GM21515 (cell line): Measurements from ENCODE around the gene PRC1.
A peak's percentile ranks its signal among the peaks of the same experiment; 100 is the strongest.

Source experiments
- ATAC-seq: cut with Tn5 transposase; IDR thresholded peaks from one replicate; pipeline ENCODE4 v1.9.1; 2021; ENCODE audit not compliant: unreplicated experiment

The PRC1 gene

GRCh38 chr15:90991587-90992285 lies 2.6 kb downstream of the PRC1 start:
- ATAC-seq = no peak

DNA sequence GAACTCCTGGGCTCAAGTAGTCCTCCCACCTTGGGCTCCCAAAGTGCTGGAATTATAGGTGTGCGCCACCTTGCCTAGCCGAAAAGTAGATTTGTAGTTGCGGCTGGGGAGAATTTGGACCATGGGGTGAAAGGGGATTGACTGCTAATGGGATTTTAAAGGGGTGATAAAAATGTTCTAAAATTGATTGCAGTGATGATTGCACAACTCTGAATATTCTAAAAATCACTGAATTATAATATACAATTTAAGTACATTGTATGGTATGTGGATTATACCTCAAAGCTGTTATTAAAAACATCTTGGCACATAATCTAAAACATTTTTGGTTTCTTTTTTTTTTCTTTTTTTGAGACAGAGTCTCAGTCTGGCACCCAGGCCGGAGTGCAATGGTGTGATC lies 3.9 kb downstream of the PRC1 start:
- ATAC-seq = no peak

- no peak for ATAC-seq
Observed at GRCh38 chr15:90989040-90989768, 5.1 kb downstream of the PRC1 start.

DNA sequence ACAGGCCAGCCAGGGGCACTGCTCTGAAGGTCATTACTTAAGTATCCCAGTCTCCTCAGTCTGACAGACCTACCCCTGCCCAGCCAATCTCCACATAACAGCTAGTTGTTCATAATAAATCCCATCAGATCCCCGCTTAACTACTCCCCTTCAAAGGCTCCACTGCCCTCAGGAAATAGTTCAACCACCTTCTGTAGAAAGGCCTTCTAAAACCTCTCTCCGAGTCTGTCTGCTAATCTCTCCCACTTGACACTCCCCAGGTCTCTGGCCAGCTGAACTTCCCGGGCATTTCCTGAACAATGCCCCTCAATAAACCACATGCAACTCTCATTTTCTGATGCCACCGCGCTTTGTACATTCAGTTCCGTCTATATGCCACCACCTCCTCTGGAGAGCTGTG lies 6.0 kb downstream of the PRC1 start:
- no peak for ATAC-seq

DNA sequence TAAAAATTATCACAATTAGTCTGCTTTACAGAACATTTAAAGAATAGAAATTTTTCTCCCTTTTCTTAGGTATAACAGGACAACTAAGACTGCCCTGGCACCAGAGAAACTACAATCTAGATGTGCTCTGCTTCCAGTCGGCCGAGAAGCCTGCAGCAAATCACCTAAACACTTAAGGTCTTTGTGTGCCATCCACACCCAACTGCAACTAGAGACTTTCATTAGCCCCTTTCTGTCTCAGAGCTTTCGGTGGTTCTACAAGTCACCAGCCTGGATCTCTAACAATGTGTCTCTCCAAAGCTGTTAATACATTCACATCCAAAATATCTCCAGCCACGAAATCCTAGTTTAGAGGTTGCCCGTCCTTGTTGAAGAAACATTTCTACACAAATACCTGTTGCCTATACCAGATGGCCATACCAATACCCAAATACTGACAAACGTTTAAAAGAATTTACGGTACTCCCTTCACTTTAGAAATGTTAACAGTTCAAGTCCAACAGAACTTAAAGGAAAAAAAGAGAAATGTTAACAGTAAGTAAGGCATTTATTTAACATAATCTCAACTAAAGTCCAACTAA lies 6.7 kb downstream of the PRC1 start:
- no peak for ATAC-seq

GRCh38 chr15:90986790-90987507 lies 7.4 kb downstream of the PRC1 start:
- ATAC-seq = no peak

- ATAC-seq = peak; percentile 47
Observed at GRCh38 chr15:90982135-90982534, 12.2 kb downstream of the PRC1 start.

GRCh38 chr15:90981681-90982080 lies 12.7 kb downstream of the PRC1 start:
- ATAC-seq = peak; percentile 81

DNA sequence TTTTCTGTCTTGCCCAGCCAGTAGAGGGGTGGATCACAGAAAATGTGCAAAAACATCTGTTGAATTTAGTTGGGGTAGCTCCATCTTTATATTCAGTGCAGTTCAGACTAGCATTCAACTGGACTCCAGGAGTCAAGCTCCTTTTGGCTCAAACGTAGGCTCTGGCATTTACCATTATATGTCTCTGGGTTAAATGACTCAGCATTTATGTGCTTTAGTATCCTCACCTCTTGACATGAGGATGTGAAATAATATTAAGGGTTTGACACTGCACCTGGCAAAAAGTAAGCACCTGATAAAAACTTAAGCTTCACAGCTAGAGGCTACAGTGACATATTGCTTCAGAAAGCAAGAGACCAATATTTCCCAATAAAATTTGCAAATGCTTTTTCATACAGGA lies 14.8 kb downstream of the PRC1 start:
- no peak for ATAC-seq

- ATAC-seq = no peak
Observed at GRCh38 chr15:90974216-90974615, 20.1 kb downstream of the PRC1 start.

DNA sequence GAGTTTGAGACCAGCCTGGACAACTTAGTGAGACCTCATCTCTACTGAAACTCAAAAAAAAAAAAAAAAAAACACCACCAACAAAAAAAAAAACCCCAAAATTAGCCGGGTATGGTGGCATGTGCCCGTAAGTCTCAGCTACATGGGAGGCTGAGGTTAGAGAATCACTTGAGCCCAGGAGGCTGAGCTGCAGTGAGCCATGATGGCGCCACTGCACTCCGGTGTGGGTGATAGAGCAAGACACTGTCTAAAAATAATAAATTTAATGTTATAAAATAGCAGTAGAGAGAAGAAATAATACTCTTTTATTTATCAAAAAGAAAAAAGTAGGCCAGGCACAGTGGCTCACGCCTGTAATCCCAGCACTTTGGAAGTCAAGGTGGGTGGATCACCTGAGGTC lies 22.2 kb downstream of the PRC1 start:
- ATAC-seq = no peak

DNA sequence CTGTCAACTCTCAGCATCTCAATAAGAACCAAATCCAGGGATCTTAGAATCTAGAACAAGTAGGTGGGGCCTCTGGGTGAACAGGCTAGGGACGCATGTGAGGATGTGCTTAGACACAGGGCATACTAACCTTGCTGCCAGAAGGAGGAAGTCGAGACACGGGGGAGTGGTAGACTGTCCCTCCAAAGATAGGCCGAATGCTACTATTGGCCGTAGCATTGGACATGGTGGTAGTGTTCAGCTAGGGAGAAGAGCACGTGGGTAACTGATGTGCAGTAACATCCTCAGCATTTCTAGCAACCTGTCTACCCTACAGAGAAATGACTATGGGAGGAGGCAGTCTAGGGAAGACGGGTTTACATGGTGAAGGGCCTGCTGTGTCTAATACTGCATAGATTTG lies 24.1 kb downstream of the PRC1 start:
- no peak for ATAC-seq

- no peak for ATAC-seq
Observed at GRCh38 chr15:90968434-90968833, 25.9 kb downstream of the PRC1 start.

DNA sequence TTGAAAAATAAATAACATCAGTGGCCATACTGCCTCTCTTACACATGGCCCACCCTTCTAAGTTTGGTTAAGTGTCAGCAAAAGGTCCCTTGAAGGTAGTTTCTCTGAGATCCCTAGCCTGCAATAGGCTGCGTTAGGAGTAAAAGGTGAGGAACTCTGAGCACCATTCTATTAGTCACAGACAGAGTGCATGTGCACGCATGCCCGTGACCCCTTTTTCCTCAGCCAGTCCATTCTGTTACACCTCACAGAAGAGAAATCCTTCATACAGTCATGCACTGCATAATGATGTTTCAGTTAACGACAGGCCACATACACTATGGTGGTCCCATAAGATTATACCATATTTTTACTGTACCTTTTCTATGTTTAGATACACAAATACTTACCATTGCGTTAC lies 27.1 kb downstream of the PRC1 start:
- ATAC-seq = no peak

DNA sequence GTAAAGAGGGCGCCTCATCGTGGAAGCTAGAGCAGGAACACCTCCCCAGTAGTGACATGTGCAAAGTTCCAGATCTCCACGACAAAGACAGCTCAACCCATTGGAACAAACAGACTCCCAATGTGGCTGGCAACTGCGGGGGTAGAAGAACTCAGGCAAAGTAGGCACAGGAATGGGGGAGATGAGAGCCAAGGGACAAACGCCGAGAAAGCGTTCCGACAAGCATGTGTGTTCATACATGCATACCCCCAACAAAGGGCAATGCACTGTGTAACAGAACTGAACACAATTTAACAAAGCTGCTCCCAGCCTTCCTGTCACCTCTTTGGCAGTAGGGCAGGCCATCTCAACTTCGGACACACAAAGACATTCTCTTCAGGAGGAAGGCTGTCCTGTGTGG lies 28.1 kb downstream of the PRC1 start:
- no peak for ATAC-seq

- no peak for ATAC-seq
Observed at GRCh38 chr15:90962021-90962420, 32.3 kb downstream of the PRC1 start.

DNA sequence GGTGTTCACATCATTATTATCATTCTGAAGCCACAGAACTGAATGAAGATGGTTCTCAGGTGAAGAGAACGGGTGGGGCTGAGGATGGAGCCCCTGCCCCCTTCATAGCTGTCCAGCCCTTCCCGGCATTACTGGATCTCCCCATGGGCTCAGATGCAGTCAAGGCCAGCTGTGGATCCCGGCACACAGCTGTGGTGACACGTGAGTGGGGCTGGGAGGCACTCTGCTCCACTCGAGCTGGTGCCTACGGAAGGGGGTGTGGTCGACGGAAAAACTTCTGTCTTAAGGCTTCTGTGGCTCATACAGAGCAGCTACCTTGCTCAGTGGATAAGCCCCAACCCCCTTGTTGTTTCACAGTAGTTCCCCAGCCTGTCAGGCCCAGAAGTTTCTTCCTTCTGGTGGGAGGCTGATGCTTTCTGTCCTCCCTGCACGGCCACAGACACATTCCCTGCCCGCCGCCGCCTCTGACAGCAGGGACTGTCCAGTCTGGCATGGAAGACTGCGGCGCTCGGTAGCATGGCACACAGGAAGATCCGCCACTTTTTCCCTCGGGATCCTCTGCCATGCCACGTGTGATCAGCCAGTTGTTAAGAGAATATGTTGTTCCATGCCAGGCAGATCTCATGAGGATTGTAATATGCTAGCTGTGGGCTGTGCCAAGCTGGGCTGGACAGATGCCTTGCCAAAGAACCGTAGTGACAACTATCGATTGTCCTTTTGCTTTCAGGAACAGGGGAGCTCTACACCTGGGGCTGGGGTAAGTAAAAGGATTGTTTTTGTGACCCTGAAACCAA lies 33.8 kb downstream of the PRC1 start:
- ATAC-seq = no peak

GRCh38 chr15:90959894-90960293 lies 34.4 kb downstream of the PRC1 start:
- ATAC-seq = no peak

DNA sequence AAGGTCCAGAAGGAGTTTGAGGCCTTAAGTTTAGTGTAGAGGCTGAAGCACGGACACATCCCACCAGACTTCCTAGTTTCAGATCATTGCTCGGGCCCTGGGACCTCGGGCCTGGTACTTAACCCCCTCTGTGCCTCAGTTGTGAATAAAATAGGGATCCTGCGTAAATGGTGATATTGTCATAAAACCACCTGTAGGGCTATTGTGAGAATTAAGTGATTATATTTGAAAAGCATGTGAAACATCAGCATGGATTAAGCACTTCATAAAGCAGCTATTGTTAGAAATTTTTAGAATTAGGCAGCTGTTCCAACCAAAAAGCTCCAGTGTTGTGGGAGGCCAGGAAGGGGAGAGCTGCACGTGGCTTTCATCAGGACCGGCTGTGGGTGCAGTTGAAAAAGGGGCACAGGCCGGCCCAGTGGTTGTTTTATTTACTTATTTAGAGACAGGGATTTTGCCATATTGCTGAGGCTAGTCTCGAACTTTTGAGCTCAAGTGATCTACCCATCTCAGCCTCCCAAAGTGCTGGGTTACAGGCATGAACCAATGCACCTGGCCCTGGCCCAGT lies 35.2 kb downstream of the PRC1 start:
- ATAC-seq = no peak

DNA sequence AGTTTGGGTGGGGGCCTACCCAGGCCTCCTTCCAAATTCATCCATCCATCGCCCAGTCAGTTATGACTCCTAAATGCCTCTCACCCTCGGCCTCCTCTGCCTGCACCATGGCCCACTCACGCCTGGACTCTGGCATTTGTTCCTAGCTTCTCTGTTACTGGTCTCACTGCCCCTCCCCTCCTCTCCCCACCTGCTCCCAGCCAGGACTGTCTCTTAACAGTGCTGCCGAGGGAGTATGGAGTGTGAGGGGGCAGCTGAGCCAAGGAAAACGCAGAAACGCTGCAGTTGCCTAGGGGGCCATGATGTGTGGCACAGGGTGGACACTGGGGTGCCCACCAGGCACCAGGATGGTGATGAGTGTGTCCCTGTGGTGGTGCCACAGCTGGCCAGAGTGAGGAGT lies 36.5 kb downstream of the PRC1 start:
- ATAC-seq = no peak
